Panc1 (cell line): ENCODE results near the gene SH3RF2.

Source experiments
- POLR2AphosphoS5 ChIP-seq: IDR thresholded peaks from 2 replicates; pipeline ENCODE4 v1.6.1; 2012; ENCODE audit warnings: mild to moderate bottlenecking, low read depth, low read length, moderate library complexity
- SIN3A ChIP-seq: IDR thresholded peaks from 2 replicates; pipeline ENCODE4 v1.6.1; 2012; ENCODE audit warnings: low read depth, mild to moderate bottlenecking, low read length, moderate library complexity, borderline replicate concordance; ENCODE audit not compliant: insufficient read depth
- TCF7L2 ChIP-seq: IDR thresholded peaks from 2 replicates; pipeline ENCODE4 v1.6.1; 2011; ENCODE audit warnings: mild to moderate bottlenecking, low read depth, low read length, inconsistent platforms
- TF ChIP-seq, protein P1 (sequence below): fragments of 450-650 bp; IDR thresholded peaks from 2 replicates; pipeline ENCODE4 v1.5.1; 2017; ENCODE audit warnings: mild to moderate bottlenecking
- TF ChIP-seq, protein P2 (sequence below), 2 experiments: IDR thresholded peaks; 2 replicates each; pipeline ENCODE4 v1.6.1; 2011 to 2012; ENCODE audit warnings: low read depth in 2 of 2, control low read depth in 1 of 2, low read length in 1 of 2, mild to moderate bottlenecking in 1 of 2, moderate library complexity in 1 of 2; ENCODE audit not compliant: insufficient read depth in 1 of 2

DNA sequence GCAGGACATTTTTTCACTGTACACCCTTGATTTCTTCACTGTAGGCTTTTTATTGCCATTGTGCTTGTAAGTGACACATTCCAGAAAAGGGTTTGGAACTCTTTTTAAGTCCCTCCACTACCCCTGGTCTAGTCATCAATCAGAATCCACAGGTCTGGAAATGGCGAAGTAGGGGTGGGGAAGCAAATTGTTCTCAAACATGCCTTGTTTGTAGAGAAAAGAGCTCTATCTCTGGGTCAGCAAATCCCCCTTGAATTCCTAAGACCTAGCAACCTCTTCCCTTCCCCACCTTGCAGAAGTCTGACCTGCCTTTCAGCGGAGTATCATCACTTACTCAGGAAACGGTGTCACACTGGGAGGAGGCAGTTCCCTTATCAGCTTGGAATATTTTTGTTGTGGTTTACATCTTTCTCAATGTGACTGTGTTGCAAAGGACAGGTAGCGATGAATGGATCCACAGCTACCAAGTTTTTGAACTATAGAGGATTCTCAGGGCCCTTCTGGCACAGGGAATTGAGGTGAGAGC, 3.2 kb downstream of the SH3RF2 start:
- TF ChIP-seq, protein P1, sequence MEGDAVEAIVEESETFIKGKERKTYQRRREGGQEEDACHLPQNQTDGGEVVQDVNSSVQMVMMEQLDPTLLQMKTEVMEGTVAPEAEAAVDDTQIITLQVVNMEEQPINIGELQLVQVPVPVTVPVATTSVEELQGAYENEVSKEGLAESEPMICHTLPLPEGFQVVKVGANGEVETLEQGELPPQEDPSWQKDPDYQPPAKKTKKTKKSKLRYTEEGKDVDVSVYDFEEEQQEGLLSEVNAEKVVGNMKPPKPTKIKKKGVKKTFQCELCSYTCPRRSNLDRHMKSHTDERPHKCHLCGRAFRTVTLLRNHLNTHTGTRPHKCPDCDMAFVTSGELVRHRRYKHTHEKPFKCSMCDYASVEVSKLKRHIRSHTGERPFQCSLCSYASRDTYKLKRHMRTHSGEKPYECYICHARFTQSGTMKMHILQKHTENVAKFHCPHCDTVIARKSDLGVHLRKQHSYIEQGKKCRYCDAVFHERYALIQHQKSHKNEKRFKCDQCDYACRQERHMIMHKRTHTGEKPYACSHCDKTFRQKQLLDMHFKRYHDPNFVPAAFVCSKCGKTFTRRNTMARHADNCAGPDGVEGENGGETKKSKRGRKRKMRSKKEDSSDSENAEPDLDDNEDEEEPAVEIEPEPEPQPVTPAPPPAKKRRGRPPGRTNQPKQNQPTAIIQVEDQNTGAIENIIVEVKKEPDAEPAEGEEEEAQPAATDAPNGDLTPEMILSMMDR = no peak
- TF ChIP-seq POLR2AphosphoS5 (no peak), SIN3A (no peak), TCF7L2 (no peak)
- TF ChIP-seq, protein P2, sequence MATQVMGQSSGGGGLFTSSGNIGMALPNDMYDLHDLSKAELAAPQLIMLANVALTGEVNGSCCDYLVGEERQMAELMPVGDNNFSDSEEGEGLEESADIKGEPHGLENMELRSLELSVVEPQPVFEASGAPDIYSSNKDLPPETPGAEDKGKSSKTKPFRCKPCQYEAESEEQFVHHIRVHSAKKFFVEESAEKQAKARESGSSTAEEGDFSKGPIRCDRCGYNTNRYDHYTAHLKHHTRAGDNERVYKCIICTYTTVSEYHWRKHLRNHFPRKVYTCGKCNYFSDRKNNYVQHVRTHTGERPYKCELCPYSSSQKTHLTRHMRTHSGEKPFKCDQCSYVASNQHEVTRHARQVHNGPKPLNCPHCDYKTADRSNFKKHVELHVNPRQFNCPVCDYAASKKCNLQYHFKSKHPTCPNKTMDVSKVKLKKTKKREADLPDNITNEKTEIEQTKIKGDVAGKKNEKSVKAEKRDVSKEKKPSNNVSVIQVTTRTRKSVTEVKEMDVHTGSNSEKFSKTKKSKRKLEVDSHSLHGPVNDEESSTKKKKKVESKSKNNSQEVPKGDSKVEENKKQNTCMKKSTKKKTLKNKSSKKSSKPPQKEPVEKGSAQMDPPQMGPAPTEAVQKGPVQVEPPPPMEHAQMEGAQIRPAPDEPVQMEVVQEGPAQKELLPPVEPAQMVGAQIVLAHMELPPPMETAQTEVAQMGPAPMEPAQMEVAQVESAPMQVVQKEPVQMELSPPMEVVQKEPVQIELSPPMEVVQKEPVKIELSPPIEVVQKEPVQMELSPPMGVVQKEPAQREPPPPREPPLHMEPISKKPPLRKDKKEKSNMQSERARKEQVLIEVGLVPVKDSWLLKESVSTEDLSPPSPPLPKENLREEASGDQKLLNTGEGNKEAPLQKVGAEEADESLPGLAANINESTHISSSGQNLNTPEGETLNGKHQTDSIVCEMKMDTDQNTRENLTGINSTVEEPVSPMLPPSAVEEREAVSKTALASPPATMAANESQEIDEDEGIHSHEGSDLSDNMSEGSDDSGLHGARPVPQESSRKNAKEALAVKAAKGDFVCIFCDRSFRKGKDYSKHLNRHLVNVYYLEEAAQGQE (IDR thresholded peaks at IDR 0.05; ENCODE audit: insufficient read depth in 1 of 2, low read depth in 2 of 2, low read length in 1 of 2) = no peak
